Neural cell (in vitro differentiated cells): Measurements from ENCODE around the gene DCAF16. TPM values are rescaled to one million over a fixed set of nuclear protein-coding genes. Genes with fewer than 3 reads are reported as not detected.

ENCODE experiments used
- H2AFZ ChIP-seq: fragments of 200-600, 300-800 bp; sonication (generic), shearing (Covaris generic); 2 replicates; pipeline ENCODE4 v1.6.0; 2014; ENCODE audit warnings: low read depth, mild to moderate bottlenecking, antibody characterized with exemption, low read length, moderate library complexity
- H3F3A ChIP-seq: fragments of 200-600 bp; shearing (Covaris generic); 2 replicates; pipeline ENCODE4 v1.6.1; 2016; ENCODE audit warnings: mild to moderate bottlenecking, moderate library complexity, mixed read lengths, antibody characterized with exemption, low read length; ENCODE audit not compliant: insufficient read depth, poor library complexity, severe bottlenecking
- H3K27ac ChIP-seq: fragments of 200-600, 300-800 bp; sonication (generic), shearing (Covaris generic); 2 replicates; pipeline ENCODE4 v1.5.1; 2014; ENCODE audit warnings: mild to moderate bottlenecking, low read length, moderate library complexity
- H3K27me3 ChIP-seq: fragments of 300-800, 200-600 bp; sonication (generic), shearing (Covaris generic); 2 replicates; pipeline ENCODE4 v1.6.0; 2014; ENCODE audit warnings: mild to moderate bottlenecking, low read depth, low read length, moderate library complexity; ENCODE audit not compliant: insufficient read depth
- H3K36me3 ChIP-seq: fragments of 300-800, 200-600 bp; sonication (generic), shearing (Covaris generic); 2 replicates; pipeline ENCODE4 v1.5.1; 2014; ENCODE audit warnings: mild to moderate bottlenecking, antibody characterized with exemption, low read length, moderate library complexity; ENCODE audit not compliant: insufficient read depth
- H3K4me2 ChIP-seq: fragments of 300-800, 200-600 bp; sonication (generic), shearing (Covaris generic); 2 replicates; pipeline ENCODE4 v1.6.0; 2014; ENCODE audit warnings: mild to moderate bottlenecking, low read length
- H3K4me3 ChIP-seq: fragments of 300-800, 200-600 bp; sonication (generic), shearing (Covaris generic); 2 replicates; pipeline ENCODE4 v1.5.1; 2014; ENCODE audit warnings: mild to moderate bottlenecking, low read length, moderate library complexity
- H3K79me2 ChIP-seq: fragments of 200-600 bp; shearing (Covaris generic); replicated peaks from 2 replicates; pipeline ENCODE4 v1.6.0; 2014; ENCODE audit warnings: mild to moderate bottlenecking, low read length, moderate library complexity; ENCODE audit not compliant: insufficient read depth
- H3K9ac ChIP-seq: fragments of 300-800, 200-600 bp; sonication (generic), shearing (Covaris generic); 2 replicates; pipeline ENCODE4 v1.6.1; 2016; ENCODE audit warnings: mild to moderate bottlenecking, low read length, mixed read lengths
- H3K9me2 ChIP-seq: fragments of 200-600 bp; shearing (Covaris generic); 2 replicates; pipeline ENCODE4 v1.6.1; 2016; ENCODE audit warnings: mild to moderate bottlenecking, low read length, mixed read lengths; ENCODE audit not compliant: insufficient read depth
- H3K9me3 ChIP-seq: fragments of 200-600, 300-800 bp; sonication (generic), shearing (Covaris generic); 2 replicates; pipeline ENCODE4 v1.6.1; 2016; ENCODE audit warnings: mild to moderate bottlenecking, mixed run types, low read length, moderate library complexity, mixed read lengths
- H4K20me1 ChIP-seq: fragments of 200-600 bp; shearing (Covaris generic); 2 replicates; pipeline ENCODE4 v1.6.1; 2016; ENCODE audit warnings: mild to moderate bottlenecking, mixed run types; ENCODE audit not compliant: insufficient read depth
- CTCF ChIP-seq: fragments of 450-650 bp; IDR thresholded peaks from 2 replicates; pipeline ENCODE4 v1.5.1; 2014; ENCODE audit warnings: antibody characterized with exemption, mild to moderate bottlenecking, moderate library complexity; ENCODE audit not compliant: poor library complexity, severe bottlenecking
- EP300 ChIP-seq: fragments of 450-650 bp; conservative IDR thresholded peaks from 2 replicates; pipeline ENCODE4 v1.6.1; 2014; ENCODE audit warnings: antibody characterized with exemption, mild to moderate bottlenecking, moderate library complexity; ENCODE audit not compliant: poor library complexity, severe bottlenecking
- EZH2 ChIP-seq: fragments of 200-600, 300-800 bp; shearing (Covaris generic), sonication (generic); IDR thresholded peaks from 2 replicates; pipeline ENCODE4 v1.6.1; 2014; ENCODE audit warnings: antibody characterized with exemption, low read length, borderline replicate concordance, mild to moderate bottlenecking; ENCODE audit not compliant: insufficient read depth, poor library complexity, severe bottlenecking
- MXI1 ChIP-seq: fragments of 450-650 bp; conservative IDR thresholded peaks from 2 replicates; pipeline ENCODE4 v1.6.1; 2014; ENCODE audit warnings: antibody characterized with exemption, mild to moderate bottlenecking; ENCODE audit not compliant: poor library complexity, severe bottlenecking
- POLR2AphosphoS5 ChIP-seq: IDR thresholded peaks from 2 replicates; pipeline ENCODE4 v1.6.1; 2012
- RAD21 ChIP-seq: fragments of 450-650 bp; conservative IDR thresholded peaks from 2 replicates; pipeline ENCODE4 v1.6.1; 2014; ENCODE audit warnings: antibody characterized with exemption, mild to moderate bottlenecking, moderate library complexity
- REST ChIP-seq: IDR thresholded peaks from 2 replicates; pipeline ENCODE4 v1.6.1; 2012; ENCODE audit warnings: borderline replicate concordance
- SMC3 ChIP-seq: fragments of 450-650 bp; conservative IDR thresholded peaks from 2 replicates; pipeline ENCODE4 v1.6.1; 2014; ENCODE audit warnings: antibody characterized with exemption, mild to moderate bottlenecking, moderate library complexity; ENCODE audit not compliant: poor library complexity
- TAF1 ChIP-seq: IDR thresholded peaks from 2 replicates; pipeline ENCODE4 v1.6.1; 2012; ENCODE audit warnings: low read depth
- polyA plus RNA-seq: library from polyadenylated mRNA; depleted of rRNA; stranded (reverse); fragments of >200 nt; gene quantifications from 2 replicates; pipeline ENCODE4 v1.2.3, GENCODE V29; 2014

The DCAF16 gene
- polyA plus RNA-seq, 1 donor from 2014 or later, result 41.3 TPM

GRCh38 chr4:17771284-17771908 lies 39.2 kb downstream of the DCAF16 start:
- Histone ChIP-seq H3K4me2 (no peak overlapping the region), H3K27ac (no peak overlapping the region)
- TF ChIP-seq EP300 (no peak), POLR2AphosphoS5 (no peak), SMC3 (no peak), TAF1 (no peak), MXI1 (no peak), EZH2 (no peak), CTCF (no peak), REST (no peak), RAD21 (no peak)

GRCh38 chr4:17770845-17771244 lies 39.7 kb downstream of the DCAF16 start:
- Histone ChIP-seq H3K27ac (no peak overlapping the region), H3K4me3 (no peak overlapping the region), H3K9me2 (no peaks in the 10 kb centered on the region), H3K9me3 (no peaks in the 10 kb centered on the region), H3K9ac (no peak overlapping the region), H2AFZ (no peak overlapping the region), H3K4me2 (no peak overlapping the region), H3K36me3 (no peaks in the 10 kb centered on the region), H3K27me3 (no peaks in the 10 kb centered on the region), H3F3A (no peaks in the 10 kb centered on the region), H4K20me1 (no peaks in the 10 kb centered on the region), H3K79me2 (no peaks in the 10 kb centered on the region)
- TF ChIP-seq RAD21 (no peak), CTCF (no peak), SMC3 (no peak), TAF1 (no peak), EP300 (no peak), POLR2AphosphoS5 (no peak), EZH2 (no peak), REST (no peak), MXI1 (no peak)

More at GRCh38 chr4:17771284-17771908, 39.2 kb downstream of the DCAF16 start:
- no peaks in the 10 kb centered on the region for H3K9me3 ChIP-seq
- no peaks in the 10 kb centered on the region for H3K79me2 ChIP-seq
- H4K20me1 ChIP-seq, result no peaks in the 10 kb centered on the region
- H3K9ac ChIP-seq, result no peak overlapping the region
- no peaks in the 10 kb centered on the region for H3K27me3 ChIP-seq
- no peaks in the 10 kb centered on the region for H3F3A ChIP-seq
- no peaks in the 10 kb centered on the region for H3K9me2 ChIP-seq
- H3K36me3 ChIP-seq, result no peaks in the 10 kb centered on the region
- no peak overlapping the region for H3K4me3 ChIP-seq
- H2AFZ ChIP-seq, result no peak overlapping the region
